Colonic mucosa (tissue), 4 donors: ENCODE measurements around the gene REG3A. TPM values are rescaled to one million over a fixed set of nuclear protein-coding genes. Genes with fewer than 3 reads are reported as not detected.

Experiments used
- DNase-seq: peaks from one replicate; pipeline ENCODE4 v3.0.0-alpha.2; 2020
- H3K27ac ChIP-seq: fragments of 200-600 bp; one replicate; pipeline ENCODE4 v1.8.0; 2021
- H3K27me3 ChIP-seq: fragments of 200-600 bp; one replicate; pipeline ENCODE4 v1.8.0; 2021
- H3K36me3 ChIP-seq: fragments of 200-600 bp; one replicate; pipeline ENCODE4 v1.8.0; 2021
- H3K4me1 ChIP-seq: fragments of 200-600 bp; one replicate; pipeline ENCODE4 v1.8.0; 2021; ENCODE audit warnings: mild to moderate bottlenecking
- H3K4me3 ChIP-seq: fragments of 200-600 bp; one replicate; pipeline ENCODE4 v1.8.0; 2021
- H3K9ac ChIP-seq, 2 donors: one replicate each; pipeline ENCODE4 v1.7.0; 2013; ENCODE audit warnings: control low read depth in 2 of 2, low read depth in 2 of 2, low read length in 2 of 2
- H3K9me3 ChIP-seq: fragments of 200-600 bp; one replicate; pipeline ENCODE4 v1.8.0; 2021
- CTCF ChIP-seq: fragments of 200-600 bp; IDR thresholded peaks from one replicate; pipeline ENCODE4 v1.8.0; 2022; ENCODE audit warnings: antibody characterized with exemption, mild to moderate bottlenecking
- intact Hi-C: fragments of 100-400 bp; cut with DNase I; formaldehyde crosslinking; loops from one replicate; pipeline ENCODE4 v1.14.1; 2022
- total RNA-seq, 2 donors: library from RNA; stranded (reverse); fragmentation: NEBNext Ultra II Directional in 1 of 2; extraction: Animal tissue kit (Norgen Biotek cat#: 25700) in 1 of 2; gene quantifications; one replicate each; pipeline ENCODE4 v1.2.1, GENCODE V29; 2021
- donor health status: healthy.
- donor health status: DM: no; HTN: no; CAD: no.
- donor health status: DM: no; HTN: no; CAD: no.

REG3A gene
- under 1 TPM; 0.32 to 0.79 TPM for total RNA-seq

- Histone ChIP-seq H3K9me3 (no peaks in the 10 kb centered on the region), H3K4me3 (no peak within 1 kb of the TSS), H3K27ac (no peak within 1 kb of the TSS), H3K36me3 (no peaks in the 10 kb centered on the region), H3K27me3 (no peaks in the 10 kb centered on the region), H3K4me1 (no peaks in the 10 kb centered on the region), H3K9ac (no peak within 1 kb of the TSS)
- no peak for TF ChIP-seq CTCF
- intact Hi-C loops: no loop called here
- DNase-seq: no peak
Measured at GRCh38 chr2:79159653-79160052, at the start of gene REG3A. REG3A (minus strand) TSS chr2:79159753; CDS start chr2:79159405, 348 bp downstream.

DNA sequence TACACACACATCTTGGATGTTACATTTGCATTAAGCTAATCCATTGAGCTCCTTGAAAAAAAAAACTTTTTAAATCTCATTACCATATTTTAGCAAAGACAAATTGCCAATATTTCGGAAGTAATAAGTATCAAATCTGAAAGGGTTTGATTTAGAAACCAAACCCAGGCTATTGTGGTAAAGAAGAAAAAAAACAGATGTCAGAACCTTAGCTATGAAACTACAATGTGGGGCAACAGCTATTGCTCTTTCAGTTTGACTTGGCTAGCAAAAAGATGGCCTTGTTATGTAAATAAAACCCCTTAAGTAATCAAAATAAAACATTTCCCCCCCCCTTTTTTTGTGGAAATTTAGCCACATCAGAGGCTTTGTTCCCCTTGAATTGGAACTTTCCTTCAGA lies 41.2 kb upstream of the REG3A start:
- intact Hi-C loops: no loop called here

DNA sequence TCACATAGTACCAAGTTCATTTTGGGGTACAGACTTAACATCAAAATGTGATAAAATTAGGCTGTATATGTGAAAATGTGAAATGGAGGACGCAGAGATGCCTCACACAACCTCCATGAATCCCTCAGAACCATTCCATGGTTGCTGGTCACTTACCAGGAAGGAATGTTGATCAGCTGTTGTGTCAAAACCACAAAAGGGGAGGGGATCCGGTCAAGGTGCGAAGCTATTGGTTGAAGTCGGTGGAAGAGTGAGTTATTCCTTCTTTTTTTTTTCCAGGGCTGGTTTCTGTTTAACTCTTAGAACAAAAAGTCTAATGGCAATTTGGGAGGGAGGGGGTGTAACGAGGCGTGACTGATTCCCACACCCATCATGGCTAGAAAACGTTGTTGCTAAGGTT lies 32.3 kb upstream of the REG3A start:
- H3K27me3 ChIP-seq: no peaks in the 10 kb centered on the region
- no peak overlapping the region for H3K27ac ChIP-seq
- no peaks in the 10 kb centered on the region for H3K4me1 ChIP-seq
- no peak overlapping the region for H3K9ac ChIP-seq
- no peak for DNase-seq
- no peaks in the 10 kb centered on the region for H3K36me3 ChIP-seq
- no peak overlapping the region for H3K4me3 ChIP-seq
- intact Hi-C loops: no loop called here
- H3K9me3 ChIP-seq: no peaks in the 10 kb centered on the region
- no peak for TF ChIP-seq CTCF

More for the DNA sequence above, 41.2 kb upstream of the REG3A start:
- H3K9me3 ChIP-seq: no peaks in the 10 kb centered on the region
- no peak overlapping the region for H3K9ac ChIP-seq
- no peak overlapping the region for H3K27ac ChIP-seq
- no peak for DNase-seq
- H3K4me3 ChIP-seq: no peak overlapping the region
- TF ChIP-seq CTCF: no peak
- no peaks in the 10 kb centered on the region for H3K4me1 ChIP-seq
- H3K27me3 ChIP-seq: no peaks in the 10 kb centered on the region
- no peaks in the 10 kb centered on the region for H3K36me3 ChIP-seq

GRCh38 chr2:79191081-79191480 lies 31.5 kb upstream of the REG3A start:
- Histone ChIP-seq H3K36me3 (no peaks in the 10 kb centered on the region), H3K4me3 (no peak overlapping the region), H3K9me3 (no peaks in the 10 kb centered on the region), H3K27me3 (no peaks in the 10 kb centered on the region), H3K4me1 (no peaks in the 10 kb centered on the region), H3K9ac (no peak overlapping the region), H3K27ac (no peak overlapping the region)
- intact Hi-C loops: no loop called here
- no peak for TF ChIP-seq CTCF
- DNase-seq: no peak

DNA sequence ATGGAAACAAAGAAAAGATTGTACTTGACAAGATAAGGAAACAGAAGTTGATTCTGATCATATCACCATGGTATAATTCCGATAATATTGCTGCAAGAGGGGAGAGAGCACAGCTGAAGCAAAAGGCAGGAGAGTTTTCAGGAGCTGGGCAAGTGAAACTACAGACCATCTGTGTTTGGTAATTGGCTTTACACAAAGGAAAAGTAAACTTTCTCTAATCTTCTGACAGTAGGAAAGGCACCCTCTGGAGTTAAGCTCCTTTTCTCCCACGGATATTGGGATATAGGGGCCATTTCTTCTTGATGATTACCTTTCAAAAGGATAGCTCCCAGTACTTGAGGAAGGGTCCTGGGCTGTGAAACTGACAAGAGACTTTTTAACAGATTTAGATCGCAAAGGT lies 29.9 kb upstream of the REG3A start:
- TF ChIP-seq CTCF: no peak
- Histone ChIP-seq H3K27ac (no peak overlapping the region), H3K9me3 (no peaks in the 10 kb centered on the region), H3K27me3 (no peaks in the 10 kb centered on the region), H3K9ac (no peak overlapping the region), H3K4me1 (no peaks in the 10 kb centered on the region), H3K4me3 (no peak overlapping the region), H3K36me3 (no peaks in the 10 kb centered on the region)
- DNase-seq: no peak
- intact Hi-C loops: no loop called here

- intact Hi-C loops: no loop called here
Measured at GRCh38 chr2:79181617-79182016, 22.1 kb upstream of the REG3A start.

More at GRCh38 chr2:79181617-79182016, 22.1 kb upstream of the REG3A start:
- no peak overlapping the region for H3K9ac ChIP-seq
- no peaks in the 10 kb centered on the region for H3K4me1 ChIP-seq
- H3K36me3 ChIP-seq: no peaks in the 10 kb centered on the region
- no peak overlapping the region for H3K4me3 ChIP-seq
- no peak overlapping the region for H3K27ac ChIP-seq
- H3K9me3 ChIP-seq: no peaks in the 10 kb centered on the region
- no peaks in the 10 kb centered on the region for H3K27me3 ChIP-seq
- no peak for TF ChIP-seq CTCF
- no peak for DNase-seq
